Stimulated activated CD4-positive, alpha-beta T cell treated with anti-CD3 and anti-CD28 coated beads, Interleukin-4, amount 100 ng/mL, for 4 hours (primary cell): Measurements from ENCODE around the gene STOM.
A peak's percentile ranks its signal among the peaks of the same experiment; 100 is the strongest.

Experiments used
- DNase-seq, 2 experiments: peaks; one replicate each; pipeline ENCODE4 v3.0.0-alpha.2; 2020

The STOM gene

GRCh38 chr9:121318631-121319382, 51.2 kb downstream of the STOM start:
- DNase-seq, result no peak

- DNase-seq, result no peak
These were observed 52.1 kb downstream of the STOM start for GRCh38 chr9:121317737-121318630.

- no peak for DNase-seq
These were observed 53.1 kb downstream of the STOM start for GRCh38 chr9:121316852-121317373.

- DNase-seq, result no peak
These were observed 53.7 kb downstream of the STOM start for GRCh38 chr9:121316378-121316777.

- no peak for DNase-seq
These were observed 56.4 kb downstream of the STOM start for GRCh38 chr9:121313458-121314152.

- DNase-seq, result no peak
These were observed 57.9 kb downstream of the STOM start for GRCh38 chr9:121312169-121312568.

- DNase-seq, result no peak
These were observed 59.5 kb downstream of the STOM start for GRCh38 chr9:121310571-121310970.

GRCh38 chr9:121309833-121310425, 60.1 kb downstream of the STOM start:
- DNase-seq, result no peak

- no peak for DNase-seq
These were observed 60.9 kb downstream of the STOM start for GRCh38 chr9:121309171-121309570.

- DNase-seq, result no peak
These were observed 61.3 kb downstream of the STOM start for GRCh38 chr9:121308765-121309164.

- no peak for DNase-seq
These were observed 62.1 kb downstream of the STOM start for GRCh38 chr9:121307976-121308375.

GRCh38 chr9:121305269-121305994, 64.6 kb downstream of the STOM start:
- no peak for DNase-seq

GRCh38 chr9:121304707-121305106, 65.3 kb downstream of the STOM start:
- no peak for DNase-seq

- DNase-seq, result no peak
These were observed 66.3 kb downstream of the STOM start for GRCh38 chr9:121303456-121304451.

- no peak for DNase-seq
These were observed 67.3 kb downstream of the STOM start for GRCh38 chr9:121302786-121303185.

GRCh38 chr9:121302341-121302740, 67.7 kb downstream of the STOM start:
- no peak for DNase-seq

GRCh38 chr9:121301881-121302286, 68.2 kb downstream of the STOM start:
- no peak for DNase-seq

- no peak for DNase-seq
These were observed 69.5 kb downstream of the STOM start for GRCh38 chr9:121300283-121301119.

- peak in 1 of 2 experiments; percentile 11 for DNase-seq
These were observed 70.4 kb downstream of the STOM start for GRCh38 chr9:121299467-121300282.
